Keratinocyte (primary cell): ENCODE data around the gene ABHD5. TPM values are rescaled to one million over a fixed set of nuclear protein-coding genes. Genes with fewer than 3 reads are reported as not detected.
A peak's percentile ranks its signal among the peaks of the same experiment; 100 is the strongest.

Source experiments
- DNase-seq: peaks from one replicate; pipeline ENCODE4 v3.0.0-alpha.2; 2011; ENCODE audit warnings: low read depth, missing footprints, low spot score
- FAIRE-seq: peaks from 2 replicates; lab custom pipeline; 2011; peaks lifted over from hg19 to GRCh38; lab: Jason Lieb, UNC
- H2AFZ ChIP-seq: 2 replicates; pipeline ENCODE4 v1.6.0; 2012; ENCODE audit warnings: low read length, control low read depth, inconsistent platforms; ENCODE audit not compliant: control insufficient read depth
- H3K27ac ChIP-seq: 2 replicates; pipeline ENCODE4 v1.5.1; 2011; ENCODE audit warnings: low read length; ENCODE audit not compliant: control insufficient read depth, insufficient read depth
- H3K27me3 ChIP-seq: 3 replicates; pipeline ENCODE4 v1.6.0; 2011; ENCODE audit warnings: low read length; ENCODE audit not compliant: control insufficient read depth, insufficient read depth; ENCODE audit errors: extremely low read depth
- H3K36me3 ChIP-seq, 2 experiments: 2 replicates in 1 of 2; 3 replicates in 1 of 2; pipeline ENCODE4 v1.5.1; 2011; ENCODE audit warnings: low read length in 2 of 2, mild to moderate bottlenecking in 1 of 2; ENCODE audit not compliant: control insufficient read depth in 2 of 2, insufficient read depth in 2 of 2; ENCODE audit errors: extremely low read depth in 1 of 2
- H3K4me1 ChIP-seq: 3 replicates; pipeline ENCODE4 v1.5.1; 2011; ENCODE audit warnings: low read length; ENCODE audit not compliant: control insufficient read depth, insufficient read depth; ENCODE audit errors: extremely low read depth
- H3K4me2 ChIP-seq: 3 replicates; pipeline ENCODE4 v1.6.0; 2011; ENCODE audit warnings: low read depth, low read length; ENCODE audit not compliant: control insufficient read depth, insufficient read depth; ENCODE audit errors: extremely low read depth
- H3K4me3 ChIP-seq, 3 experiments: fragments of 200-600 bp in 1 of 3; sonication (generic) in 1 of 3; 2 replicates in 2 of 3; 3 replicates in 1 of 3; pipeline ENCODE4 v1.5.1; 2011 to 2016; ENCODE audit warnings: low read length in 3 of 3, mild to moderate bottlenecking in 3 of 3, control low read depth in 2 of 3, inconsistent platforms in 1 of 3, low read depth in 1 of 3, mixed read lengths in 1 of 3, mixed run types in 1 of 3, moderate library complexity in 1 of 3; ENCODE audit not compliant: control insufficient read depth in 2 of 3, insufficient read depth in 2 of 3; ENCODE audit errors: extremely low read depth in 1 of 3
- H3K79me2 ChIP-seq: 2 replicates; pipeline ENCODE4 v1.6.0; 2012; ENCODE audit warnings: low read length; ENCODE audit not compliant: control insufficient read depth, insufficient read depth
- H3K9ac ChIP-seq: 3 replicates; pipeline ENCODE4 v1.6.0; 2011; ENCODE audit warnings: low read length; ENCODE audit not compliant: control insufficient read depth, insufficient read depth; ENCODE audit errors: extremely low read depth
- H3K9me1 ChIP-seq: 3 replicates; pipeline ENCODE4 v1.6.0; 2011; ENCODE audit warnings: low read length; ENCODE audit not compliant: control insufficient read depth, insufficient read depth; ENCODE audit errors: extremely low read depth
- H3K9me3 ChIP-seq: 2 replicates; pipeline ENCODE4 v1.5.1; 2012; ENCODE audit warnings: low read depth, low read length; ENCODE audit not compliant: control insufficient read depth
- H4K20me1 ChIP-seq: 3 replicates; pipeline ENCODE4 v1.6.0; 2011; ENCODE audit warnings: low read length; ENCODE audit not compliant: control insufficient read depth, insufficient read depth; ENCODE audit errors: extremely low read depth
- CTCF ChIP-seq, 3 experiments: IDR thresholded peaks in 1 of 3; conservative IDR thresholded peaks in 1 of 3; optimal IDR thresholded peaks in 1 of 3; 2 replicates in 2 of 3; 3 replicates in 1 of 3; pipeline versions ENCODE3 to v1.5.1; 2011; ENCODE audit warnings: low read length in 3 of 3, mild to moderate bottlenecking in 3 of 3, moderate library complexity in 2 of 3, control low read depth in 1 of 3, inconsistent platforms in 1 of 3; ENCODE audit not compliant: insufficient read depth in 2 of 3; ENCODE audit errors: extremely low read depth in 1 of 3
- EZH2 ChIP-seq: IDR thresholded peaks from one replicate; pipeline ENCODE4 v1.6.1; 2012; ENCODE audit warnings: inconsistent platforms, mild to moderate bottlenecking, low read length, moderate library complexity
- dilution Hi-C: fragments of 300-500 bp; cut with MboI; formaldehyde crosslinking; loops from one replicate; pipeline ENCODE4 v1.7.0; 2020; ENCODE audit warnings: low sequenced_read_pairs; ENCODE audit not compliant: extremely low pct_ligation_motif_present
- polyA minus RNA-seq, 3 experiments: library from RNA; depleted of rRNA, polyadenylated mRNA; stranded (reverse); fragments of >200 nt; gene quantifications; 1 replicate in 1 of 3; 2 replicates in 1 of 3; 3 replicates in 1 of 3; pipeline ENCODE4 v1.2.3, GENCODE V29; 2011
- polyA plus RNA-seq, 5 experiments: library from polyadenylated mRNA; depleted of rRNA in 3 of 5; stranded (reverse) in 3 of 5; stranded (forward) in 1 of 5; unstranded in 1 of 5; fragments of >200 nt; gene quantifications; 1 replicate in 1 of 5; 2 replicates in 3 of 5; 3 replicates in 1 of 5; pipeline versions ENCODE4 v1.2.1 to v1.2.3, GENCODE V29; 2011 to 2012; ENCODE audit warnings: missing spikeins in 2 of 5, low read depth in 1 of 5, low replicate concordance in 1 of 5

ABHD5 gene
- polyA plus RNA-seq (22.7 to 26.8 TPM (median 22.8 TPM) in 3 replicates), polyA minus RNA-seq (11.1 to 23.9 TPM (median 22.1 TPM) in 3 replicates)
- polyA plus RNA-seq (2011; ENCODE audit: low read depth) = 37.3 TPM
- 13.1 and 28.1 TPM in 2 replicates for polyA plus RNA-seq (2011; cell fraction: cytosol; rRNA removed)
- polyA plus RNA-seq (2011; cell fraction: nucleus; rRNA removed) = 14.3 and 19.7 TPM in 2 replicates
- 16.3 and 57.4 TPM in 2 replicates for polyA plus RNA-seq (2012; ENCODE audit: low replicate concordance)
- polyA minus RNA-seq (2011; cell fraction: cytosol; rRNA and poly(A)+ RNA removed) = 19.8 TPM
- polyA minus RNA-seq (2011; cell fraction: nucleus; rRNA and poly(A)+ RNA removed) = 7.1 and 13.7 TPM in 2 replicates

DNA sequence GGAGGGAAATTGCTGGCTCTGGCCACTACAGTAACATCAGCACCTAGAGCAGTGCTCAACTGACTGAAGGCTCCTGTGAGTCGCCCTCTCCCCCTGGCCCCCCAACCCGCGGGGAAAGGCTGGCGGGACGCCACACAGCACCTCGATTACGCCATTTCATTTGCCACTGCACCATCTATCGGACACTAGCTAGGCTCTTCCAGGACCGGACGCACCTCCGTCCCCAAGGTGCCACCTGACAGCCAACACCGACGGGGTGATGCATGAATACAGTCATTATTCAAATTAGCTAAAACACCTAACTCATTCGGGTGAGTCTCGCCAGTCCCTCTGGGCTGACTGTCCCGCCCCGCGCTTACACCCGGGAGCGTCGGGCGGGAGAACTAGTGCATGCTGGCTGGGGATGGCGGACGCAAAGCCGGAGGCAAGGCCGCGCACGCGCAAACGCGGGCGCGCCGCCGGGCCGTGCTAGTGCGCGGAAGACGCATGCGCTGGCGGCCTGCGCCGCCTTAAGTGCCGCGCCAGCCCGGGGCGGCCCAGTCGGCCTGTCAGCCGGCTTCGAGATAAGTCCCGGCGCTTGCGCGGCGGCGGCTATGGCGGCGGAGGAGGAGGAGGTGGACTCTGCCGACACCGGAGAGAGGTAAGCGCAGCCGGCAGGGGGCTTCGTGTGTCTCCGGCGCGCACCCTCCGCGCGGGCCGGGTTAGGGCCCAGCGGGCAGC lies at the start of gene ABHD5:
ABHD5 (plus strand) TSS at position 539 of the 720 bp plus-strand sequence; CDS start at position 594, 55 bp downstream.
- FAIRE-seq = peak; percentile 59
- no peaks in the 10 kb centered on the region for H3K9me3 ChIP-seq
- dilution Hi-C loops = no loop called here

GRCh38 chr3:43641306-43642114 lies 49.2 kb upstream of the ABHD5 start:
- DNase-seq (no peak), FAIRE-seq (no peak)
- Histone ChIP-seq H2AFZ (no peak overlapping the region), H3K4me2 (no peak overlapping the region), H3K79me2 (no peaks in the 10 kb centered on the region), H3K9me3 (no peaks in the 10 kb centered on the region), H3K4me1 (peaks cover 10% of the 10 kb centered on the region), H3K27ac (no peak overlapping the region), H3K4me3 (no peak overlapping the region), H4K20me1 (no peaks in the 10 kb centered on the region), H3K9me1 (no peaks in the 10 kb centered on the region), H3K9ac (no peak overlapping the region), H3K27me3 (no peaks in the 10 kb centered on the region), H3K36me3 (no peaks in the 10 kb centered on the region)
- dilution Hi-C loops = no loop called here
- no peak for TF ChIP-seq EZH2
- no peak for TF ChIP-seq CTCF (optimal IDR thresholded peaks at IDR 0.05 in 1 of 3, IDR thresholded peaks at IDR 0.05 in 1 of 3, conservative IDR thresholded peaks at IDR 0.05 in 1 of 3; ENCODE audit: extremely low read depth in 1 of 3, insufficient read depth in 2 of 3, low read length in 3 of 3)

More for the DNA sequence above, at the start of gene ABHD5:
- Histone ChIP-seq H3K36me3 (no peaks in the 10 kb centered on the region), H3K4me3 (peak within 1 kb of the TSS; percentile 61 to 87 (median 77)), H3K79me2 (peaks cover 17% of the 10 kb centered on the region), H3K4me2 (peak within 1 kb of the TSS; percentile 94), H3K9me1 (no peaks in the 10 kb centered on the region), H3K4me1 (peaks cover 37% of the 10 kb centered on the region), H2AFZ (peak within 1 kb of the TSS; percentile 83), H3K9ac (peak within 1 kb of the TSS; percentile 80), H3K27me3 (no peaks in the 10 kb centered on the region), H4K20me1 (no peaks in the 10 kb centered on the region), H3K27ac (peak within 1 kb of the TSS; percentile 74)
- peak; percentile 67 for DNase-seq
- no peak for TF ChIP-seq EZH2
- TF ChIP-seq CTCF (optimal IDR thresholded peaks at IDR 0.05 in 1 of 3, IDR thresholded peaks at IDR 0.05 in 1 of 3, conservative IDR thresholded peaks at IDR 0.05 in 1 of 3; ENCODE audit: extremely low read depth in 1 of 3, insufficient read depth in 2 of 3, low read length in 3 of 3) = peak in 1 of 3 experiments; percentile 58
